ENCODE measurements around the gene ZNF263.

The ZNF263 gene

GRCh38 chr16:3328643-3329042 lies 45.4 kb downstream of the ZNF263 start:
- DNase-seq = no peak

Measured in NCI-H510A (cell line).